HG03342 (cell line): Measurements from ENCODE around the gene IGF2BP3.

Source experiments
- ATAC-seq: cut with Tn5 transposase; IDR thresholded peaks from one replicate; pipeline ENCODE4 v1.9.1; 2021; ENCODE audit warnings: mild to moderate bottlenecking, moderate library complexity; ENCODE audit not compliant: unreplicated experiment

IGF2BP3 gene

GRCh38 chr7:23298885-23299769 is 171.2 kb downstream of the IGF2BP3 start, which contains the start of gene MALSU1:
Gene MALSU1 (plus strand): TSS chr7:23299339. CDS start chr7:23299353, 14 bp downstream.
- peak; percentile 99 for ATAC-seq

DNA sequence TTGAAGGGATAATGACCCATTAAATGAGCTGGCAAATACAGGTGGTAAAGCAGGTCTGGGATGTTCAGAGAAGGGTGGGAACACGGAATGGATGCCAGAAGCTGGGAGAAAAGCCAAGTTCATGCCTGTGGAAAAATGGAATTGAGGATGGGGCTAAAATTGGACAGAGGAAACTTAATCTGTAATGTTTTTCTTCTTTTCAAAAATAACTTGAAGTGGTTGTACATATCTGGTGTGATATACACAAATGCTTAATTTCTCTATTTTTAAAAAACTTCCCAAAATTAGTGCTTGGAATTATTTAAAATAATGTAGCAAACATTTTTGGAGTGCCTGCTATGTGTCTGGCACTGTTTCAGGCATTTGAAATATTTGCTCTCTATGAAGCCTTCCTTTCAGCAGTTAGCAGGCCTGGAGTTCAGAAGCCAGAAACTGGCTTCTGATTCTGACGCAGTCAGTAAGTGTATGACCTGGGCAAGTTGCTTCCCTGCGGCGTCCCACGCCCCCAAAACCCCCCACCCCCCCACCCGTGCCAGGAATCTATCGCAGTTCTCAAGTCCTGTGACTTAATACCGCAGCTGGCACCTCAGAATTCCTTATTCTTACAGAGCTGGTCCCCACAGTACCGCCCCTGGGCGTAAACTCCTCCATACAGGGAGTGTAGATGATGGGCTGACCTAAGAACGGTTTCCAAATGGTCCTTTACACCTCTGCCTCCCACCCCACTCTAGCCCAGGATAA is 172.0 kb downstream of the IGF2BP3 start:
- ATAC-seq = peak; percentile 5

GRCh38 chr7:23295401-23295697 is 174.9 kb downstream of the IGF2BP3 start:
- ATAC-seq = no peak

DNA sequence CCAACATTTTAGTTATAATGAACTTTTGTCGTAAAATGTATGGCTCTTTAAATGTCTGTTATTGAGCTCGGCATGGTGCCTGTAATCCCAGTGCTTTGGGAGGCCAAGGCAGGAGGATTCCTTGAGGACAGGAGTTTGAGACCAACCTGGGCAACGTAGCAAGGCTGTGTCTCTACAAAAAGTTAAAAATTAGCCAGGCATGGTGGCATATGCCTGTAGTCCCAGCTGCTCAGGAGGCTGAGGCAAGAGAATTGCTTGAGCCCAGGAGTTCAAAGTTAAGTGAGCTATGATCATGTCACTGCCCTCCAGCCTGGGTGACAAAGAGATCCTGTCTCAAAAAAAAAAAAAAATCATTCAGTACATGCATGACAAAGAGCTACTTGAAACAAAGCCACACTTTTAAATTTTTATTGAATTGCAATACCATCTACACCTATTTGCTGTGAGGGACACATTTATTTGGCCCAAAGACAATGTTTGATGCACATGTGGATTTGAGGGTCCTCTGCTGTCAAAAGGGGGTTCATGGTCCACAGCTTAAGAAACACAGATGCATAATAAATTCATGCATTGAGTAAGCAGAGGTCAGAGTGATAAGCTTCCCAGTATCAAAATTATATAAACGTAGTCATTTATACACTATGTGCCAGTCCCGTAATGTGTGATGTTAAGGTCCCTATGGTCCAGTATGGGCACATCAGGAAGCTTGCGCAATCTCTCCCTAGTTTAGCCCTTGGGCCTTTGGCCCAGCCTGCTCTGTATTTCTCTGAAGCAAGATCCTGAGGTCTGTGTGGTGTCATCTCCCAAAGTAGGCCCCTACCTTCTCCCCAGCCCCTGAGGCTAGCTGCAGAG is 175.5 kb downstream of the IGF2BP3 start:
- ATAC-seq = no peak

GRCh38 chr7:23293500-23294073 is 176.7 kb downstream of the IGF2BP3 start:
- ATAC-seq = no peak

DNA sequence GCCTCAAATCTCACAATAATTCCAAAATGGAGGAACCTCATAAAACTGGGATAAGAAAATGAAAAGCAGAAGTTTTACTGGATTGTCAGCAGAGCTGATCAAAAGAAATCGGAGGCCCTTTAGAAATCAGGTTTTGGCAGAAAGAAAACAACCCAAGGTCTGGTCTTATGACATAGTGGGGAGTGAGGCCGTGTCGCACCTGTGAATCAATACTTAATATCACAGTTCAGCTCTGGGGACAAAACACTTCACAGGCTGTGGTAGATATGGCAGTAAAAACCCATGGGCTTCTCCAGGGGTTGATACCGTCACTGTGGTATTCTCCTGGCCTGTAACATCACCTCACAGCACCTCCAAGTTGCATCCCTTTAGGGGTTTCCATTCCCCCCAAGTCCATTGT is 177.7 kb downstream of the IGF2BP3 start:
- no peak for ATAC-seq

- ATAC-seq = no peak
These were observed 178.2 kb downstream of the IGF2BP3 start for GRCh38 chr7:23291957-23292560.

GRCh38 chr7:23290993-23291392 is 179.3 kb downstream of the IGF2BP3 start:
- ATAC-seq = no peak

- ATAC-seq = no peak
These were observed 182.7 kb downstream of the IGF2BP3 start for GRCh38 chr7:23287612-23288011.

DNA sequence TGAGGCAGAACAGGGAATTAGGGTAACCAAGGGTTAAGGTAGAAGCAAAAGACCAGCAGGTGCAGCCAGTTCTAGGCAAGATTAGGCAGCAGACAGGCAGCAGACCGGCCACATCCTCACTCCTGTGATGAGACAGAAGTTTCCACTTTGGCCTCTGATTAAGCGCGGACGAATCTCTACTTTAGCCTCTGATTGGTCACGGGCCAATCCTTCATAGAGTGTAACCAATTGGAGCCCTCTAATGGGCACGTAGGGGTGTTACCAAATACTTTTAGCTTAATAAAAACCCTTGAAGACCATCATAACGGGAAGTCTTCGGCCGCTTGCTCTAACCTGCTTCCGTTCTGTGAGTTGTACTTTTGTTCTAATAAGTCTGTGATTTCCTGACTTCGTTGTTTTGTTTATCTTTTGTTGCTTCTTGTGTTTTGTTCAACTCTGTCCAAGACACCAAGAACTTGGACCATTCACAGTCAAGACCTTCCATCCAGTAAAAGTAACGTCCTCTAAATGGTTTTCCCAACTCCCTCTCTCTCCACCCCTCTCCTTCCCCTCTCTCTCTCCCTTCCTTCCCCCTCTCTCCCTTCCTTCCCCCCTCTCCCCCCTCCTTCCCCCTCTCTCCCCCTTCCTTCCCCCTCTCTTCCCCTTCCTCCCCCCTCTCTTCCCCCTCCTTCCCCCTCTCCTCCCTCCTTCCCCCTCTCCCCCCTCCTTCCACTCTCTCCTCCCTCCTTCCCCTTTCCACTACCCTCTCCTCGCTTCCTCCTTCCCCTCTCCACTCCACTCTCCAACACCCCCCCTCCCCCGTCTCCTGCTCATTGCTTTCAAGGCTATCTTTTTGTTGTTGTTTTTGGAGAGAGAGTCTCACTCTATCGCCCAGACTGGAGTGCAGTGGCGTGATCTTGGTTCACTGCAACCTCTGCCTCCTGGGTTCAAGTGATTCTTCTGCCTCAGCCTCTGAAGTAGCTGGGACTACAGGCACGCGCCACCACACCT is 184.3 kb downstream of the IGF2BP3 start:
- no peak for ATAC-seq

DNA sequence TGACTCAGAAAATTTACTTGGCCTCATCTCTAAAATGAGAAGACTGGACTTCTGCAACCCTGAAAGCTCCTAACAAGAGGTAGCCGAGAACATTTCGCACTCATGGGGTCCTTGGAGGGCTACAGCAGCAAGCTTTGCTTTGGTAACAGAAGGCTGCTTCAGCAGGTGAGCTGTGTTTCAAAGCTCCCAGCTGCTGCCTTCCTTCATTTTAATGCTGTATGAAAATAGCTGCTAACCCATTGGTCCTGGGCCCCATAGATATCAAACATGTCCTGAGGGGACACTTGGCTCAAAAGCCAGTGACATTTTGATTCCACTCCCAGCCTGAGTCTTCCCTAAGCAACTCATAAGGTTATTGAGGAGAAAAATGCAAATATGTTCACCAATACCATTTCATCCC is 185.4 kb downstream of the IGF2BP3 start:
- ATAC-seq = no peak

DNA sequence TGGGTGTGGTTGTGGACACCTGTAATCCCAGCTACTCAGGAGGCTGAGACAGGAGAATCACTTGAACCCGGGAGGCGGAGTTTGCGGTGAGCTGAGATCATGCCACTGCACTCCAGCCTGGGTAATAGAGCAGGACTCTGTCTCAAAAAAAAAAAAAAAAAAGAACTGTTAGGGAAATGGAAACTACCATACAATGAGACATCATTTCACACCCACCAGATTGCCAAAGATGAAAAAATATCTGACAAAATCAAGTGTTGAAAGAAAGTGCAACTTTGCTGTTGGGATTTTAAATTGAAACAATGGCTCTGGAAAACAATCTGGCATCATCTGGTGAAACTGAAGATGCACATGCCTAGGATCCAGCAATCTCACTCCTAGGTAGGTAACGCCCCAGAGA is 187.2 kb downstream of the IGF2BP3 start:
- no peak for ATAC-seq

DNA sequence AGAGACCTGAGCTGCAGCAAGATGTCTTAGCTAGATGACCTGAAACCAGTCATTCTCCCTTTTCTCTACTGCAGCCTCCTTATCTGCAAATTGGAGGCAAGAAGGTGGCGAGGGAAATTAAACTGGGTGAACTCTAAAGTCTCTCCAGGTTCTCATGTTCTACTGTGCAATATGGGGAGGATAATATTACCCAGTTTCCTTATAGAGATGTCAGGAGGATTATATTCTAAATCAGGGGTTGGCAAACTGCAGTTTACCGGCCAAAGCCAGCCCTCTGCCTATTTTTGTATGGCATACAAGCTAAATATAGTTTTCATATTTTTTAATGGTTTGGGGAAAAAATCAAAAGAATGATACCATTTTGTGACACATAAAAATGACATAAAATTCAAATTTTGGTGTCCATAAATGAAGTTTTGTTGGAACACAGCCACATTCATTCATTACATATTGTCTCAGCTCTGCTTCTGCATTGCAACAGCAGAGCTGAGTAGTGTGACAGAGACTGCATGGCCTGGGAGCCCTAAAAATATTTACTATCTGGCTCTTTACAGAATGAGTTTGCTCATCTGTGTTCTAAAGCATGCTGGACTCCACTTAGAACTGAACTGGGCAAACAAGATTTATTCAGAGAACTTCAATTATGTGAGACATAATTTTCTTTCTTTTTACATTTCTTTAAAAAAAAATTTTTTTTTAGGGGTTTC is 190.3 kb downstream of the IGF2BP3 start:
- ATAC-seq = no peak

GRCh38 chr7:23277359-23277989 is 192.8 kb downstream of the IGF2BP3 start:
- peak; percentile 42 for ATAC-seq

DNA sequence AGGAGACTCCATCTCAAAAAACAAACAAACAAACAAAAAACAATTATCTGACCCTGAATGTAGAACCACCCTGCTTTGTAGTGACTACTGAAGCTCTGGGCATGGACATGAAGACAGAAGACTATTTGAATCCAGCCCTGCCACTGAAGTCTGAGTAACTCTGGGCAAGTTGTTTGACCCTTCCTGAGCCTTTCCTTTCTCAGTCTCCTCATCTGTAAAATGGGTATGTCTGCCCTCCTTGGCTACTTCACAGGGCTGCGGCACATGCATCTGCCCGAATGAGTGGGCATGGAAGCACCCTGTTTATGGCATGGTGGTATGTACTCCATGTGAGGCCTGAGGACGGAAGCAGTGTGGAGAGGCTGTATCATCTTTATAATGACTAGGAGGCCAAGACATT is 193.3 kb downstream of the IGF2BP3 start:
- peak; percentile 5 for ATAC-seq

DNA sequence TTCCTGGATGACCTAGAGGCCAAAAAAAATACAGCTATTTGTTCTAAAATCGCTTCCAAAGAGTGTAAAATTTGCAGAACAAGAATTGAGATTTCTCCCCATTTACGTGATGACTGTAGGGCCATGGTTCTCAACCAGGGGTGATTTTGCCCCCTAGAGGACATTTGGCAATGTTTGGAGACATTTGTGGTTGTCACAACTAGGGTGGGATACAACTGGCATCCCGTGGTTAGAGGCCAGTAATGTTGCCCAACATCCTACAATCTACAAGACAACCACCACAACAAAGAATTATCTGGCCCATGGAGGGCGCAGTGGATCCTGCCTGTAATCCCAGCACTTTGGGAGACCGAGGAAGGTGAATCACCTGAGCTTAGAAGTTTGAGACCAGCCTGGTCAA is 193.9 kb downstream of the IGF2BP3 start:
- ATAC-seq = no peak

DNA sequence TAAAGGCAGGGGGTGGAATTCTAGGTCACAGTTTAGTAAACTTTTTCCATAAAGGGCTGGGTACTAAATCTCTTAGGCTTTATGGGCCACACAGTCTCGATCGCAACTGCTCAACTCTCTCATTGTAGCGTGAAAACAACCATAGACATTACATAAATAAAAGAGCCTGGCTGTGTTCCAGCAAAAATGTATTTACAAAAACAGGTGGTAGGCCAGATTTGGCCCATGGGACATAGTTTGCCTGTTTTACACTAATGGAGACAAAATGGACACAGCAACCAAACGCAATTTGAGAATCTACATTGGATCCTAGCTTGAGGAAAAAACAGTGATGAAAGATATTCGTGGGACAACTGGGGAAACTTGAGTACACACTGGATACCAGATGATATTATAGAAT is 194.4 kb downstream of the IGF2BP3 start:
- ATAC-seq = no peak

DNA sequence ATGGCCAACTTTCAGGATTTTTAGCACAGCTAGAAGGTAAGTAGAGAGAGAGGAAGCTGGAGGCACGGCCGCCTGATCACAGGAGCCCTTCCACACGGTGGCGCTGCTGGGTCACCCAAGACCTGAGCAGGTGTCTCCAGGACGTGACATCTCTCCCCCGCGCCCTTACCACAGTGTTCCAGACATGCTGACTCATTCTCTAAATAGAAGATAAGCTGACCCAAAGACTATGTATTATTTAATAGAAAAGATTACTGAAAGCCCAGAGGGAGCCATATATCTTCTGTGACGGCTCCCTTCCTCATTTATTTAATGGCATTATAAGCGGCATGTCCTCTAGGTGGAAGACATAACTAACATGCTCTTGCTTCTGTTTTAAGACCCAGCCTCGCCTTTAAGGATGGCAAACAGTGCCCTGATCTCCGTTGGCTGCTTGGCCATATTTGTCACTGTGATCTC is 197.1 kb downstream of the IGF2BP3 start:
- peak; percentile 97 for ATAC-seq
